Muscle layer of colon (tissue), 2 donors: Measurements from ENCODE around the gene TBL1Y.

ENCODE experiments used
- H3K27ac ChIP-seq: one replicate; pipeline ENCODE4 v1.7.0; 2013; ENCODE audit warnings: low read depth, mild to moderate bottlenecking, low read length, moderate library complexity
- H3K27me3 ChIP-seq, 2 donors: one replicate each; pipeline ENCODE4 v1.7.0; 2013; ENCODE audit warnings: low read length in 2 of 2, mild to moderate bottlenecking in 2 of 2; ENCODE audit not compliant: insufficient read depth in 2 of 2, control insufficient read depth in 1 of 2
- H3K36me3 ChIP-seq: one replicate; pipeline ENCODE4 v1.7.0; 2013; ENCODE audit warnings: mild to moderate bottlenecking, low read length; ENCODE audit not compliant: insufficient read depth
- H3K4me1 ChIP-seq: one replicate; pipeline ENCODE4 v1.7.0; 2013; ENCODE audit warnings: mild to moderate bottlenecking, low read length; ENCODE audit not compliant: insufficient read depth
- H3K4me3 ChIP-seq, 2 donors: one replicate each; pipeline ENCODE4 v1.7.0; 2013; ENCODE audit warnings: low read length in 2 of 2, low read depth in 1 of 2, mild to moderate bottlenecking in 1 of 2, moderate library complexity in 1 of 2
- H3K9ac ChIP-seq: one replicate; pipeline ENCODE4 v1.7.0; 2013; ENCODE audit warnings: low read length
- H3K9me3 ChIP-seq: one replicate; pipeline ENCODE4 v1.7.0; 2013; ENCODE audit warnings: mild to moderate bottlenecking, low read length
- donor health status: abdominal sarcoma.
- donor health status: Adenocarcinoma of cecum.

Gene TBL1Y

DNA sequence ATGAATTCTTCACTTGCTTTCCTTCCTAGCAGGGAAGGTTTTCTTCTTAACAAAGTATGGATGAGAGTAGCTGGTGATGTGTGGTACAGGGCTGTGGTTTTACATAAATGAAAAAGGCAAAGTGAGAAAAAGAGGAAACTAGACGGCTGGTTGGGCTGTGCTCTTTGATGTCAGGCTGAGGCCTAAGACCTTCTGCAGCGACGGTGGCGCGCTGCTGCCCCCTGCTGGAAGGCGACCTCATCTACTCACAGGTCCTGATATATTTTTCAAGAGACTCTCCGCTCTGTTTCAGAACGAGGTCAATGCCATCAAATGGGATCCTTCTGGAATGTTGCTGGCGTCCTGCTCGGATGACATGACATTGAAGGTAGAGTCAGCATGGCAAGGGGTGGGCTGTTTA lies 175.1 kb downstream of the TBL1Y start:
- Histone ChIP-seq H3K36me3 (no peaks in the 10 kb centered on the region), H3K4me3 (no peak overlapping the region), H3K27ac (no peak overlapping the region), H3K4me1 (no peaks in the 10 kb centered on the region), H3K27me3 (no peaks in the 10 kb centered on the region), H3K9me3 (no peaks in the 10 kb centered on the region), H3K9ac (no peak overlapping the region)

DNA sequence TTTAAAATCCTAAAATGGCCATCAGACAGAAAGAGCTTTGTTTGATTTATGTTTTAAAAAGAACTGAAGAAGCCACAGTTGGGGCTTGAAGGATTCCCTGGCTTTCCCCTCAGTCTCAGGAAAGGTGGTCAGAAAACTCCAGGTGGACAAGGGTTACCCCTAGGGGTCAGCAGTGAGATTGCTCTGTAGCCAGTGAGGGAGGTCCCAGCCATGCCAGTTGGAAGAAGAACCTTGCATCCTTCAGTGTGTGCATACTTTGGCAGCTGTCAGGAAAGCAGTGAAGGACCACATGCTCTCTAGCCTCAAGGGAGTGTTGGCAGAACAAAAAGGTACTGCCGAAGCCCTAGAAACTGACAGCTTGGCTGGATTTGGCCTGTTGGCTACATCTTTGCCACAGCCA lies 182.3 kb downstream of the TBL1Y start:
- no peaks in the 10 kb centered on the region for H3K36me3 ChIP-seq
- H3K4me1 ChIP-seq, result no peaks in the 10 kb centered on the region
- no peak overlapping the region for H3K27ac ChIP-seq
- no peak overlapping the region for H3K9ac ChIP-seq
- H3K27me3 ChIP-seq, result no peaks in the 10 kb centered on the region
- H3K9me3 ChIP-seq, result no peaks in the 10 kb centered on the region
- no peak overlapping the region for H3K4me3 ChIP-seq

DNA sequence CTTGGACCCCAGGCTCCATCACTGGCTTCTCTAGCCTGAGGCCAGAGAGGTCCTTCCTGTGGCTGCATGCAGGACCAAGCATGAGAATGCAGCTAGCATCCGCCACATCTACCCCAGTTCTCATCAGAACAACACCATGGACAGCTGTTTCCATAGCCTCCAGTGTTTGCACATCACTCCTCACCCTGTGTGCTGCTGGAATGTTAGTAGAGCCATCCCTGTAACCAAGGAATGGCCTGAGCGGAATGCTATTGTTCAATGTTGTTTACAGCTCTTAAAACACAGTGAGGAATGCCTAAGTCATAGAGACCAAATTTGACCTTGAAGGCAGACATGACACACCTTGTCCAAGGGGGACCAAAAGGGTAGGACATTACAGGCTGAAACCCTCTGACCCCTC lies 183.9 kb downstream of the TBL1Y start:
- Histone ChIP-seq H3K27me3 (no peaks in the 10 kb centered on the region), H3K9ac (no peak overlapping the region), H3K4me1 (no peaks in the 10 kb centered on the region), H3K4me3 (no peak overlapping the region), H3K36me3 (no peaks in the 10 kb centered on the region), H3K9me3 (no peaks in the 10 kb centered on the region), H3K27ac (no peak overlapping the region)

DNA sequence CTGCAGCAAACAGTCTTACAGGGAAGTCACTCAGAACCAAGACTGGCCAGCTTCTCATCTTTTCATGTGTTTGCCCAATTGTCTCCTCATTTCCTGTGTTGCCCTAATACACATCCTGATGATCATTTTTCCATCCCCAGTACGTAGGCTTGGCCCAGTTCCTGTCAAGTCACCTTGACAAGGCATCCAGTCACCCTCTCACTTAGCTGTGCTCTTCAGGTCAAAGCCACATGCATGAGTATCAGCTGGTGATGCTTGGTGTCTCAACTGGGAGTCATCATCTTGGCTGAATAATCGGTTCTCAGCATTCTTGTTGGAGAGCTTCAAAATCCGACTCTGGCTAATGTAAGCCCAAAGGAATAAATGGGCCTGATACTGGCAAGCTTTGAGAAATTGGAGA lies 186.5 kb downstream of the TBL1Y start:
- no peak overlapping the region for H3K4me3 ChIP-seq

DNA sequence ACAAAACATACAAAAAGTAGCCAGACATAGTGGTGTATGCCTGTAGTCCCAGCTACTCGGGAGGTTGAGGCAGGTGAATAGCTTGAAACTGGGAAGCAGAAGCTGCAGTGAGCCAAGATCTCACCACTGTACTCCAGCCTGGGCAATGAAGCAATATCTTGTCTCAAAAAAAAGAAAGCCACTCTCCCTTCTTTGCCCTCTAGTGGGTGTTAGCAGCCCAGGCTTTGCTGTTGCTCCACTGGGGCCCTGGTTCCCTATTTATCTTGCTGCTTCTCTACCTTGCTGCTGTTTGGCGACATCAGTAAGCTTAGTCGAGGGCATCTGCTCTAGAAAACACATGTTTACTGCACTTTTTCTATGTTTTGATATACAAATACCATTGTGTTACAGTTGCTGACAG lies 189.2 kb downstream of the TBL1Y start:
- no peak overlapping the region for H3K9ac ChIP-seq
- H3K9me3 ChIP-seq, result no peaks in the 10 kb centered on the region
- H3K36me3 ChIP-seq, result no peaks in the 10 kb centered on the region
- no peak overlapping the region for H3K4me3 ChIP-seq
- H3K27me3 ChIP-seq, result no peaks in the 10 kb centered on the region
- H3K27ac ChIP-seq, result no peak overlapping the region
- H3K4me1 ChIP-seq, result no peaks in the 10 kb centered on the region

More for the DNA sequence above, 186.5 kb downstream of the TBL1Y start:
- H3K9me3 ChIP-seq, result no peaks in the 10 kb centered on the region
- no peaks in the 10 kb centered on the region for H3K36me3 ChIP-seq
- no peak overlapping the region for H3K27ac ChIP-seq
- H3K9ac ChIP-seq, result no peak overlapping the region
- no peaks in the 10 kb centered on the region for H3K4me1 ChIP-seq
- H3K27me3 ChIP-seq, result no peaks in the 10 kb centered on the region

DNA sequence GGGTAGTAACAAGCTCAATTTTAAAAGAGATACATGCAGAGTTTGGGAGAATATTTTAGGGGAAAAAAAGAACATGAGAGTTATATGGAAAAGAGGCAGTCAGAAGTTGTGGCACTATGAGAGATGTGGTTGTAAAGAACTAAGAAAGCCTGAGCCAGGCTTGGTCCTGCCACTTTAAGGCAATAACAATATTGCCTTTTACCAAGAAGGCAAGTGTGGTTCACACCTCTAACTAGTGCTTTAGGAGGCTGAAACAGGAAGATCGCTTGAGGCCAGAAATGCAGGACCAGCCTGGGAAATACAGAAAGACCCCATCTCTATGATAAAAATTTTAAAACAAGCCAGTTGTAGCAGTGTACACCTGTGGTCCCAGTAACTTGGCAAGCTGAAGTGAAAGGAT lies 192.2 kb downstream of the TBL1Y start:
- Histone ChIP-seq H3K27ac (no peak overlapping the region), H3K36me3 (no peaks in the 10 kb centered on the region), H3K9ac (no peak overlapping the region), H3K27me3 (no peaks in the 10 kb centered on the region), H3K4me1 (no peaks in the 10 kb centered on the region), H3K4me3 (no peak overlapping the region), H3K9me3 (no peaks in the 10 kb centered on the region)

DNA sequence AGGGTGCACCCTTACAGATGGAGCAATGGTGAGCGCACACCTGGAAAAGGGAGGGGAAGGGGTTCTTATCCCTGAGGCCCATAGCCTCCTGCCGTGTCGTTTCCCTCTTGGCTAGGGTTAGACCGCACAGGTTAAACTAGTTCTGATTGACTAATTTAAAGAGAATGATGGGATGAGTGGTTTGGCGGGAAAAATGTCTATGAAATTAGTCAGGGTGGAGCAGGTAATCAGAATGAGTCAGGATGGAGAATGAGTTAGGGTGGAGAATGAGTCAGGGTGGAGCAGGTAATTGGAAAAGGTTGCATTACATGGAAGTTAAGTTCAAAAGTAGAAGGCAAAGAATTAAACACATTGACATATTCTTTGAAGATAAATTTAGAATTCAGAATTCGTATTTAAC lies 196.7 kb downstream of the TBL1Y start:
- H3K27me3 ChIP-seq, result no peaks in the 10 kb centered on the region
- H3K4me1 ChIP-seq, result no peaks in the 10 kb centered on the region
- H3K9ac ChIP-seq, result no peak overlapping the region
- H3K9me3 ChIP-seq, result no peaks in the 10 kb centered on the region
- no peak overlapping the region for H3K27ac ChIP-seq
- H3K36me3 ChIP-seq, result no peaks in the 10 kb centered on the region
- H3K4me3 ChIP-seq, result no peak overlapping the region

DNA sequence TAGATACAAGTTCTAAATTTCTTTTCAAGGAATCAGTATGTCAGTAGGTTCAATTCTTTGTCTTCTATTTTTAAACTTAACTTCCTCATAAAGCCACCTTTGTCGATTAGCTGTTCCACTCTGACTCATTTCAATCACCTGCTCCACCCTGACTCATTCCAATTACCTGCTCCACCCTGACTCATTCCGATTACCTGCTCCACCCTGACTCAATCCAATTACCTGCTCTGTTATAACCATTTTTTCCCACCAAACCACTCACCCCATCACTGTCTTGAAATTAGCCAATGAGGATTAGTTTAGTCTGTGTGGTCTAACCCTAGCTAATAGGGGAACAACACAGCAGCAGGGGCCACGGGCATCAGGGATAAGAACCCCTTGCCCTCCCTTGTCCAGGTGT lies 199.6 kb downstream of the TBL1Y start:
- H3K36me3 ChIP-seq, result no peaks in the 10 kb centered on the region
- H3K4me1 ChIP-seq, result no peaks in the 10 kb centered on the region
- H3K9ac ChIP-seq, result no peak overlapping the region
- no peak overlapping the region for H3K27ac ChIP-seq
- no peak overlapping the region for H3K4me3 ChIP-seq
- H3K9me3 ChIP-seq, result no peaks in the 10 kb centered on the region
- H3K27me3 ChIP-seq, result no peaks in the 10 kb centered on the region

DNA sequence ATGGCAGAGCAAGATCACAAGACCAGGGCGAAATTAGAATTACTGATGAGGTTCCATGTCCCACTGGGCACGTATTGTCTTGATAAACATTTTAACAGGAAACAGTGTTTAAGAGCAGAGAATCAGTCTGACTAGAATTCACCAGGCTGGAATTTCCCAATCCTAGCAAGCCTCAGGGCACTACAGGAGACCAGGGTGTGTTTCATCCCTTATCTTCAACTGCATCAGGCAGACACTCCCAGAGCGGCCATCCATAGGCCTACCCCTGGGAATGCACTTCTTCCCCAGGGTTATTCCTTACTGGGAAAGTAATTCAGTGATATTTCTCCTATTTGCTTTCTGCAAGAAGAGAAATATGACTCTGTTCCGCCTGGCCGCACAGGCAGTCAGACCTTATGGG lies 205.4 kb downstream of the TBL1Y start:
- Histone ChIP-seq H3K4me3 (no peak overlapping the region), H3K9ac (no peak overlapping the region), H3K27me3 (no peaks in the 10 kb centered on the region), H3K9me3 (no peaks in the 10 kb centered on the region), H3K36me3 (no peaks in the 10 kb centered on the region), H3K27ac (no peak overlapping the region), H3K4me1 (no peaks in the 10 kb centered on the region)

DNA sequence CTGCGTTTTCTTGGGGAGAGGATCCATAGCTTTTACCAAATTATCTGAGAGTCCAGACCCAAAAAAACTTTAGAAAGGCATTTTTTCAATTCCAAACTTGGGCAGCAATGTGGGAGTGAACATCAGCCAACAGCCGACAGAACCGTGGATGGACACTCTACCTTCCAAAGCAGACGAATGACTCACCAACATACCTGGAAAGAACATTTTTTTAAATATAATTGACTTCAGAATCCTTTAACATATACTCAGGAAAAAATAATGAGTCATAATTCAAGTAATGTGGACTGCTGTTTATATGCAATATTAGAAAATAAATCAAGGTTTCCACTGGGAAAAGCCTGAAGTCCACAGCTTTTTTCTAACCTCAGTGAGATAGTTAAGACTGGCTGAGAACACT lies 211.7 kb downstream of the TBL1Y start:
- no peaks in the 10 kb centered on the region for H3K36me3 ChIP-seq
- no peak overlapping the region for H3K9ac ChIP-seq
- H3K9me3 ChIP-seq, result no peaks in the 10 kb centered on the region
- no peaks in the 10 kb centered on the region for H3K27me3 ChIP-seq
- no peaks in the 10 kb centered on the region for H3K4me1 ChIP-seq
- no peak overlapping the region for H3K27ac ChIP-seq
- H3K4me3 ChIP-seq, result no peak overlapping the region

DNA sequence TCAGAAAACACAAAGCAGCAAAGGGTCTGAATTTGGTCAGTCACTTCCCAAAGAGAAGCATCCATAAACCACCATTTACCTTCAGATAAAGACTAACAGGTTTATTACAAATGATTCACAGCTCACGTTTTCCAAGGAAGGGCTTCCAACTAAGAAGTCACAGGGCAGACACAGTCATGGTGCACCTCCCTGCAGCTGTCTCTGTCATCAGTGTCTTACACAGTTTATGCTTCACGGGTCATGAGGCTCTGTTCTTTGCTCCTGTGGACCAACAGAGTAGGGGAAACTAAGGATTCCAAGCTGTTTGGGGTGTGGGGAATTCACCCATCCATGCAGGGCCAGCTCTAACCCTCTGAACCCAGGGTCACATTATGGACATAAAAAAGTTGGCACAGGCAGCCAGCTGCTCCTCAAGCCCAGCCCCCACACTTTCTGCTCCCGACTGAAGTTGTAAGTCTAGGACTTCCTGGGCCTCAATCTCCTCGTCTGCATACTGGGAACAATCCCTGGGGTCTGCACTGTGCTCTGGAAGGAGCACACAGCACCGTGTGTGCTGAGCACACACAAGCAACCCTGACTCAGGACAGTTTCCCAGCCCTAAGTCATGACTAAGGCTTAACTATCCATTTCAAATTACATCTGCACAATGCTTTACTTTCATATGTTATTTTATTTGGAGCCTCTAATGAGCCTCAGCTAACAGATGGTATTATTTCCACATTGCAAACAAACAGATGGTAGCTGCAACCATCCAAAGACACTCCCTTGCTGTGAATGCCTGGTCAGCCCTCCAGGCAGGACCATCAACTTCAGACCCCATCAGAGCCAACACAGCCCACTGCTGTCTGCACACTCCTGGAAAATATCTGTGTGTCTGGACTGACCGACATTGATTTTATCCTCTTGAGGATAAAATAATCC lies 214.9 kb downstream of the TBL1Y start:
- no peak overlapping the region for H3K4me3 ChIP-seq
- no peaks in the 10 kb centered on the region for H3K27me3 ChIP-seq

DNA sequence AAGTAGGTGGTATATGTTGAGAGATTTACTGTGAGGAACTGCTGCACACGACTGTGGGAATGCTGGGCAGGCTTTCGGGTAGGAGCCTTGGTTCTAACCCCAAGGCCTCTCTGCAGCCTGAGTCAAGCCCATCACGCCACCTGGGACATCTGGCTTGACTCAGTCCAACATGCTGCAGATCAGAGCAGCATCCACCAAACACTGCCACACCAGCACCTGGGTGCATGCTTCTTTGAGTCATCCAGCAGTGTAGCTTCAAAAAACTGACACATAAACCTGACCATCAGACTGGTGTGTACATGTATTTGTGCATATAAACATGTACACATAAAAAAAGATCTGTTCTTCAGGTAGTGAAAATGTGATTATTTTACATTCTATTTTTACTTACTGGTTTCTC lies 217.7 kb downstream of the TBL1Y start:
- Histone ChIP-seq H3K9ac (no peak overlapping the region), H3K4me1 (no peaks in the 10 kb centered on the region), H3K4me3 (no peak overlapping the region), H3K27ac (no peak overlapping the region), H3K27me3 (no peaks in the 10 kb centered on the region), H3K36me3 (no peaks in the 10 kb centered on the region), H3K9me3 (no peaks in the 10 kb centered on the region)

More for the DNA sequence above, 214.9 kb downstream of the TBL1Y start:
- H3K4me1 ChIP-seq, result no peaks in the 10 kb centered on the region
- no peaks in the 10 kb centered on the region for H3K9me3 ChIP-seq
- H3K27ac ChIP-seq, result no peak overlapping the region
- H3K36me3 ChIP-seq, result no peaks in the 10 kb centered on the region
- H3K9ac ChIP-seq, result no peak overlapping the region
